Astrocyte of the cerebellum (primary cell): Measurements from ENCODE around the gene PIP5K1C.

Experiments used
- DNase-seq: peaks from one replicate; pipeline ENCODE4 v3.0.0-alpha.2; 2011; ENCODE audit warnings: low read depth
- H3K4me3 ChIP-seq: 2 replicates; pipeline ENCODE4 v1.5.1; 2011; ENCODE audit warnings: mild to moderate bottlenecking, low read depth, low read length, moderate library complexity
- CTCF ChIP-seq: IDR thresholded peaks from 2 replicates; pipeline ENCODE4 v1.5.1; 2012; ENCODE audit warnings: low read length, low read depth, moderate library complexity, mild to moderate bottlenecking; ENCODE audit errors: missing control alignments
- in situ Hi-C: cut with HindIII; loops from 2 replicates; pipeline ENCODE4 v1.10.0; 2017; ENCODE audit warnings: low sequenced_read_pairs

The PIP5K1C gene

GRCh38 chr19:3660493-3661219 lies 39.6 kb downstream of the PIP5K1C start:
- no peak for TF ChIP-seq CTCF
- no peak overlapping the region for H3K4me3 ChIP-seq
- no peak for DNase-seq
- in situ Hi-C loops = no loop called here

- no peak overlapping the region for H3K4me3 ChIP-seq
- no peak for DNase-seq
- no peak for TF ChIP-seq CTCF
- in situ Hi-C loops = no loop called here
These were observed 40.5 kb downstream of the PIP5K1C start for GRCh38 chr19:3659746-3660112.

- no peak overlapping the region for H3K4me3 ChIP-seq
- DNase-seq = no peak
- in situ Hi-C loops = no loop called here
These were observed 41.2 kb downstream of the PIP5K1C start for GRCh38 chr19:3658870-3659745.

GRCh38 chr19:3658004-3658869 lies 42.0 kb downstream of the PIP5K1C start:
- H3K4me3 ChIP-seq = no peak overlapping the region
- no peak for DNase-seq
- in situ Hi-C loops = no loop called here
- TF ChIP-seq CTCF = no peak

More at GRCh38 chr19:3658870-3659745, 41.2 kb downstream of the PIP5K1C start:
- TF ChIP-seq CTCF = no peak

GRCh38 chr19:3657395-3657769 lies 42.9 kb downstream of the PIP5K1C start:
- no peak for TF ChIP-seq CTCF
- in situ Hi-C loops = no loop called here
- no peak overlapping the region for H3K4me3 ChIP-seq
- DNase-seq = no peak

GRCh38 chr19:3656747-3657394 lies 43.4 kb downstream of the PIP5K1C start:
- no peak overlapping the region for H3K4me3 ChIP-seq
- in situ Hi-C loops = no loop called here
- DNase-seq = no peak
- TF ChIP-seq CTCF = no peak
